ENCODE data around the gene CARD14.

CARD14 gene

DNA sequence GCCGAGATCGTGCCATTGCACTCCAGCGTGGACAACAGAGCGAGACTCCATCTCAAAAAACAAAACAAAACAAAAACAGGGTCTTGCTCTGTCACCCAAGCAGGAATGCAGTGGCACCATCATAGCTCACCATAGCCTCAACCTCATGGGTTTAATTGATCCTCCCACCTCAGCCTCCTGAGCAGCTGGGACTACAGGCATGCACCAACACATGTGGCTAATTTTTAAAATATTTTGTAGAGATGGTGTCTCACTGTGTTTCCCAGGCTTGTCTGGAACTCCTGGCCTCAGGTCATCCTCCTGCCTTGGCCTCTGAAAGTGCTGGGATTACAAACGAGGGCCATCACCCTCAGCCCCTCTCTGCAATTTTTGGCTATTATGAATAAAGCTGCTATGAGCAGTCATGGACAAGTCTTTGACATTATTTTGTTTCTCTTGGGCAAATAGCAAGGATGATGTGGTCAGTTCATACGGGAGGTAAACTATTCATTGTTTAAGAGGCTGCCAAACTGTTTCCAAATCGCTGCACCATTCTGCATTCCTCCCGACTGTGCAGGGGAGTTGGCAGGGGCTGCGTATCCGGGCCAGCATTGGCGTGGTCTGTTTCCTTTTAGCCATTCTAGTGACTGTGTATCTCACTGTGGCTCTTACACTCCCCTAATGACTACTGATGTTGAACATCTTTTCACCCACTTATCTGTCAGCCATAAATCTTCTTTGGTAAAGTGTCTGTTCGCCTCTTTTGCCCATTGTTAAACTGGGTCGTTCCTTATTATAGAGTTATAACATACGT, 44.0 kb upstream of the CARD14 start:
- POLR2A ChIA-PET (ENCODE audit: low non-redundant PET), result no interaction called here
- CTCF ChIA-PET, result interaction anchor here (0.7 to 1.4 kb wide), 2 partner anchors 12 to 43 kb away, joined by 3 read pairs; no protein-coding TSS in a partner anchor
- no peak overlapping the region for H3K27ac ChIP-seq
- DNase-seq (ENCODE audit: low spot score), result no peak
- no peak for TF ChIP-seq CTCF (conservative IDR thresholded peaks at IDR 0.05; ENCODE audit: low read depth)

- no peak overlapping the region for H3K27ac ChIP-seq
- CTCF ChIA-PET, result no interaction called here
- no peak for DNase-seq (ENCODE audit: low spot score)
- no peak for TF ChIP-seq CTCF (conservative IDR thresholded peaks at IDR 0.05; ENCODE audit: low read depth)
- POLR2A ChIA-PET (ENCODE audit: low non-redundant PET), result no interaction called here
Observed at GRCh38 chr17:80126449-80126715, 43.4 kb upstream of the CARD14 start.

GRCh38 chr17:80129006-80129565, 40.7 kb upstream of the CARD14 start:
- CTCF ChIA-PET, result no interaction called here
- no peak for TF ChIP-seq CTCF (conservative IDR thresholded peaks at IDR 0.05; ENCODE audit: low read depth)
- no peak overlapping the region for H3K27ac ChIP-seq
- no peak for DNase-seq (ENCODE audit: low spot score)
- POLR2A ChIA-PET (ENCODE audit: low non-redundant PET), result no interaction called here

GRCh38 chr17:80130992-80131391, 38.8 kb upstream of the CARD14 start:
- TF ChIP-seq CTCF (conservative IDR thresholded peaks at IDR 0.05; ENCODE audit: low read depth), result no peak
- no peak for DNase-seq (ENCODE audit: low spot score)
- ChIA-PET POLR2A (ENCODE audit: low non-redundant PET) (no interaction called here), CTCF (no interaction called here)
- H3K27ac ChIP-seq, result no peak overlapping the region

DNA sequence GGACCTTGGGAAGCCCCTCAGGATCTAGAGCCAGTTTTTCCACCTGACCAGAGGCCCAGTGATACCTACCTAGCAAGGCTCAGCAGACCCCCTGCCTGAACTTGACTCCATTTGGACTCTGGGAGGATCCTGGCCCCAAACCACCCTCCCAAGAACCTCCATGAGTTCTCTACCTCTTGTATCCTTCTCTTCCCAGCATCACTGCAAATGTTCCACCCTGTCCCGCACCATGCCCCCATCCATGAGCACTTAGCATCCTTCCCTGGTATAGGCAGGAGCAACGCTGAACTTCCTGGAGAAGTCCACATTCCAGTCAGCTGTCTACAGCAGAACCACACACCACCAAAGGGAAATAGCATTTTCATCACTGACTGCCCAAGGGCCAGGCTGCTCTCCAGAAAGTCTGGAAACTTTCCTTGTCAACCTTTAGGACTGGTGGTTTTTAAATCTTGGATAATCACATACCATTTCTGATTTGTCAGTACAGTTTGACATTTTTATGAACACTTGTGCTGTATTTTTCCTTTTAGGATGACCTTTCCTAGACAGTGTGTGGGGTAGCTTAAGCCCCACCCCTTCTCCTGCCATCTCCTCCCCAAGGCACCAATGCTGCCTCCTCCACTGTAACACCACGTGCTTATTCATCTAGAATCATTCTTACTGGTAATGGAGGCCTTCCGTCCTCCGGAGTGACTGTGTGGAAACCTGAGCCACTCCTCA, 36.8 kb upstream of the CARD14 start:
- ChIA-PET CTCF (interaction anchor here (0.6 to 1.0 kb wide), 3 partner anchors 13 to 1778 kb away, joined by 3 to 4 read pairs (median 3); no protein-coding TSS in a partner anchor), POLR2A (ENCODE audit: low non-redundant PET) (interaction anchor here (0.6 kb wide), 1 partner anchor 35 kb away, joined by 6 read pairs; no protein-coding TSS in a partner anchor)
- no peak for TF ChIP-seq CTCF (conservative IDR thresholded peaks at IDR 0.05; ENCODE audit: low read depth)
- no peak for DNase-seq (ENCODE audit: low spot score)
- H3K27ac ChIP-seq, result peak overlapping the region; percentile 12; the same call in 1 of the 2 replicates

- DNase-seq (ENCODE audit: low spot score), result no peak
- H3K27ac ChIP-seq, result peak overlapping the region; percentile 12; the same call in 1 of the 2 replicates
- CTCF ChIA-PET, result interaction anchor here (0.6 to 0.7 kb wide), 2 partner anchors 12 to 1779 kb away, joined by 3 read pairs; no protein-coding TSS in a partner anchor
- TF ChIP-seq CTCF (conservative IDR thresholded peaks at IDR 0.05; ENCODE audit: low read depth), result no peak
- POLR2A ChIA-PET (ENCODE audit: low non-redundant PET), result no interaction called here
Observed at GRCh38 chr17:80133626-80133970, 36.2 kb upstream of the CARD14 start.

Measured in RWPE1 (cell line).